Measurements from ENCODE around the gene CDC25A. TPM values are rescaled to one million over a fixed set of nuclear protein-coding genes. Genes with fewer than 3 reads are reported as not detected.

The CDC25A gene
- total and polyA plus RNA-seq, 2 of the 13 experiments (the other 11 are each of a cell fraction or from before 2014, with no cell fraction given) = 7.9 to 45.4 TPM

GRCh38 chr3:48194446-48195071 is 6.3 kb upstream of the CDC25A start:
- no peaks in the 10 kb centered on the region for H3K36me3 ChIP-seq (replicated peaks in 1 of 2; ENCODE audit: control insufficient read depth in 1 of 2, insufficient read depth in 2 of 2, low read length in 2 of 2)
- no TSS peak for BruUV-seq (replicated peaks)
- peak overlapping the region; percentile 70 for H3K4me2 ChIP-seq (ENCODE audit: low read depth, low read length)
- H3K27me3 ChIP-seq (ENCODE audit: control insufficient read depth in 1 of 2, insufficient read depth in 2 of 2, low read length in 2 of 2) = peaks cover 0 to 10% of the 10 kb centered on the region in 2 experiments; a peak in 2 of 5 replicates
- ChIA-PET CTCF (ENCODE audit: low intra/inter-chr PET ratio, low total read pairs) (interaction anchor here (1.3 kb wide), 1 partner anchor 241 kb away, joined by 5 read pairs; no protein-coding TSS in a partner anchor), POLR2A (interaction anchor here (1.3 kb wide), 1 partner anchor 245 kb away, joined by 4 read pairs; the partner anchor contains the start of genes CCDC51 and TMA7)
- no peak overlapping the region for H3K27ac ChIP-seq (ENCODE audit: extremely low read length, insufficient read depth, low read length)
- DNase-seq (ENCODE audit: low spot score) (peak; percentile 68), FAIRE-seq (peak; percentile 88), ATAC-seq (peak; percentile 65)
- in situ Hi-C loops (cut with HindIII; ENCODE audit: extremely low pct_ligation_motif_present, low pct_unique_long_range_greater_than_20kb) (no loop called here), intact Hi-C loops (cut with micrococcal nuclease; ENCODE audit: unreplicated experiment) (loop anchor here (2.0 kb wide), 1 partner anchor 46 kb away; the partner anchor contains the start of gene ZNF589)
- no peak overlapping the region for H3K4me3 ChIP-seq (replicated peaks in 1 of 3; ENCODE audit: insufficient read depth in 1 of 3, low read depth in 2 of 3, low read length in 3 of 3)
- no peaks in the 10 kb centered on the region for H3K79me2 ChIP-seq (ENCODE audit: insufficient read depth, low read length)
- H2AFZ ChIP-seq (ENCODE audit: low read length) = no peak overlapping the region
- peaks cover 25% of the 10 kb centered on the region for H3K4me1 ChIP-seq (ENCODE audit: insufficient read depth, low read length)
- H3K9ac ChIP-seq (ENCODE audit: insufficient read depth, low read depth, low read length) = no peak overlapping the region
- H3K9me3 ChIP-seq (ENCODE audit: low read length) = no peaks in the 10 kb centered on the region
- no peaks in the 10 kb centered on the region for H4K20me1 ChIP-seq (ENCODE audit: insufficient read depth, low read length)
- 43% methylated on average over 9 of the region's 9 CpGs for WGBS (ENCODE audit: low lambda C conversion rate)
- TF ChIP-seq SMC3 (IDR thresholded peaks at IDR 0.05; ENCODE audit: low read length) (peak; percentile 74; the same call in 1 of the 2 replicates), CTCF (CRISPR knock-in tag; IDR thresholded peaks at IDR 0.05) (peak; percentile 85), ZNF629 (CRISPR knock-in tag; conservative IDR thresholded peaks at IDR 0.05) (peak; percentile 88), HNF4A (CRISPR knock-in tag; IDR thresholded peaks at IDR 0.05) (no peak), ZNF451 (CRISPR knock-in tag; IDR thresholded peaks at IDR 0.05) (no peak), KLF13 (CRISPR knock-in tag; IDR thresholded peaks at IDR 0.05) (no peak), SPEN (CRISPR knock-in tag; IDR thresholded peaks at IDR 0.05; ENCODE audit: low read depth) (0 out of 2 replicates have a peak, but pooled peaks have one; percentile 27), HIC2 (CRISPR knock-in tag; IDR thresholded peaks at IDR 0.05; ENCODE audit: low read depth) (no peak), TGIF2 (CRISPR knock-in tag; IDR thresholded peaks at IDR 0.05) (no peak), MATR3 (CRISPR knock-in tag; IDR thresholded peaks at IDR 0.05) (no peak), CHCHD3 (CRISPR knock-in tag; IDR thresholded peaks at IDR 0.05) (0 out of 2 replicates have a peak, but pooled peaks have one; percentile 24), ZNF841 (CRISPR knock-in tag; IDR thresholded peaks at IDR 0.05; ENCODE audit: borderline replicate concordance) (no peak), STAG1 (CRISPR knock-in tag; IDR thresholded peaks at IDR 0.05) (peak; percentile 87), MEF2D (CRISPR knock-in tag; IDR thresholded peaks at IDR 0.05) (no peak), ZNF275 (CRISPR knock-in tag; IDR thresholded peaks at IDR 0.05; ENCODE audit: borderline replicate concordance) (no peak), HDAC1 (CRISPR knock-in tag; IDR thresholded peaks at IDR 0.05) (0 out of 2 replicates have a peak, but pooled peaks have one; percentile 18)
- TF ChIP-seq, protein P1, sequence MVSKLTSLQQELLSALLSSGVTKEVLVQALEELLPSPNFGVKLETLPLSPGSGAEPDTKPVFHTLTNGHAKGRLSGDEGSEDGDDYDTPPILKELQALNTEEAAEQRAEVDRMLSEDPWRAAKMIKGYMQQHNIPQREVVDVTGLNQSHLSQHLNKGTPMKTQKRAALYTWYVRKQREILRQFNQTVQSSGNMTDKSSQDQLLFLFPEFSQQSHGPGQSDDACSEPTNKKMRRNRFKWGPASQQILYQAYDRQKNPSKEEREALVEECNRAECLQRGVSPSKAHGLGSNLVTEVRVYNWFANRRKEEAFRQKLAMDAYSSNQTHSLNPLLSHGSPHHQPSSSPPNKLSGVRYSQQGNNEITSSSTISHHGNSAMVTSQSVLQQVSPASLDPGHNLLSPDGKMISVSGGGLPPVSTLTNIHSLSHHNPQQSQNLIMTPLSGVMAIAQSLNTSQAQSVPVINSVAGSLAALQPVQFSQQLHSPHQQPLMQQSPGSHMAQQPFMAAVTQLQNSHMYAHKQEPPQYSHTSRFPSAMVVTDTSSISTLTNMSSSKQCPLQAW (CRISPR knock-in tag; IDR thresholded peaks at IDR 0.05) = 0 out of 2 replicates have a peak, but pooled peaks have one; percentile 25
- TF ChIP-seq, protein P2, sequence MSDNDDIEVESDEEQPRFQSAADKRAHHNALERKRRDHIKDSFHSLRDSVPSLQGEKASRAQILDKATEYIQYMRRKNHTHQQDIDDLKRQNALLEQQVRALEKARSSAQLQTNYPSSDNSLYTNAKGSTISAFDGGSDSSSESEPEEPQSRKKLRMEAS (IDR thresholded peaks at IDR 0.05) = no peak
